ENCODE data around the gene OSER1.
A peak's percentile ranks its signal among the peaks of the same experiment; 100 is the strongest.
"Not testable (repeated sequence)": the region's sequence is repeated elsewhere in the genome, so short reads cannot be mapped to it uniquely, and the experiment has no call there.

The OSER1 gene

DNA sequence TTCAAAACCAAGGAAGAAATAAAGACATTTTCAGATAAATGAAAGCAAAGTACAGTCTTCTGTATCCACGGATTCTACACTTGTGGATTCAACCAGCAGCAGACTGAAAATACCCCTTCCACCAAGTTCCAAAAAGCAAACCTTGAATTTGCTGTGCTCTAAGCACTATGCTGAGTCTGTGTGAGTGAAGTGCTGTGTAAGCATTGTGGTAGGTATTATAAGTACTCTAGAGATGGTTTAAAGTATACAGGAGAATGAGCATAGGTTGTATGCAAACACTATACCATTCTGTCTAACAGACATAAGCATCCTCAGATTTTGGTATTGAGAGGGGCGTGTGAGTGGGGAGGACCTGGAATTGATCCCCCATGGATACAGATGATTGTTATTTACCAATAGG, 9.6 kb downstream of the OSER1 start:
- DNase-seq (ENCODE audit: low read depth): no peak

DNA sequence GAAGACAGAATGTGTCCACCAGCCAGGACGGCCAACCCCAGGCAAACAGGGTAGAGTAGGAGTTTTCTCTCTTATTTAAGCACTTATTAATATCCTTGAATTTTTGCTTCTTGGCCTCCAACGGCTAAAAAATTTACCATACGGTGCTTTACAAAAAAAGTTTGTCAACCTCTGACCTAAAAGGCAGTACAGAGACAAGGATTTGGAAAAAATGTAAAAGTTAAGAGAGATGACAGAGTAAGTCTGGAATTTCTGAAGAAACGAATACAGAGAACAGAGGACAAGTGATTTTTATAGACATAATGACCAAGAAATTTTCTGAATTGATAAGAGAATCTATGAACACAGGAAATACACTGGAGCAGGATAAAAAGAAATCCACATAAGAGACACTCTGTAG, 10.2 kb downstream of the OSER1 start:
- DNase-seq (ENCODE audit: low read depth): peak; percentile 46

DNA sequence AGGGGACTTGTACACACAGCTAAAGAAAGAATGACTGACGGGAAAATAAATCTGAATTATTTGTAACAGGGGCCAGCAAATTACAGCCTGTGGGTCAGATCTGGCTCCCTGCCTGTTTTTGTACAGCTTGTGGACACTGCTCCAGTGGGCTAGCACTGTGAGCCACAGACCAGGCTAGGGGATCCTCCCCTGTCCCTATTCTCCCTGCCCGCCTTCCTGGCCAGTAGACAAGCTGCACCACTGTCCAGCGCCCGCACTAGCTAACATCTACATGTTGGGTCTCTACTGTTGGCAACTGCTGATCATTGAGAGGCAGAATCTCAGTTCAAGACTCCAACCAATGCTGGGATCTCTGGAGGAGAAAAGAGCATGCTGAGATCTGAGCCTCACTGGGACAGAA, 10.7 kb downstream of the OSER1 start:
- DNase-seq (ENCODE audit: low read depth): no peak

GRCh38 chr20:44198872-44199271, 11.7 kb downstream of the OSER1 start:
- DNase-seq (ENCODE audit: low read depth): no peak

DNA sequence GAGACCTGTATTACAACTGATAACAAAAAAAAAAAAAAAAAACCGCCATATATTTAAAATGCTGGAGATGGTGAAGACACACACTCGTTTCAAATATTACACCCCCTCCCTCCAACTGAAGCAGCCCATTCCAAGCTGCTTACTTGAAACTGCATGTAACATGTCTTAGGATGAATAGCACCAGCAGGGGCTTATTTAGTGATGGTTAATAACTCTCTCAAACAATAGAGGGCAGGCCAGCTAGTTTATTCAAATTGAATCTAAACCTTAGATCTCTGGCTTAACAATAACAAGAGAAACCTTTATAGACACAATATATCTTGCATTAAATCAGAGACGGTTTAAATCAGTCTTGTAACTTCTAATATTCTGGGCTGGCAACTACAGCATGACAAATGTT, 14.3 kb downstream of the OSER1 start:
- DNase-seq (ENCODE audit: low read depth): no peak

- DNase-seq (ENCODE audit: low read depth): no peak
Measured at GRCh38 chr20:44195605-44196004, 15.0 kb downstream of the OSER1 start.

- no peak for DNase-seq (ENCODE audit: low read depth)
Measured at GRCh38 chr20:44193801-44194200, 16.8 kb downstream of the OSER1 start.

GRCh38 chr20:44191640-44192039, 18.9 kb downstream of the OSER1 start:
- DNase-seq (ENCODE audit: low read depth): not testable (repeated sequence)

DNA sequence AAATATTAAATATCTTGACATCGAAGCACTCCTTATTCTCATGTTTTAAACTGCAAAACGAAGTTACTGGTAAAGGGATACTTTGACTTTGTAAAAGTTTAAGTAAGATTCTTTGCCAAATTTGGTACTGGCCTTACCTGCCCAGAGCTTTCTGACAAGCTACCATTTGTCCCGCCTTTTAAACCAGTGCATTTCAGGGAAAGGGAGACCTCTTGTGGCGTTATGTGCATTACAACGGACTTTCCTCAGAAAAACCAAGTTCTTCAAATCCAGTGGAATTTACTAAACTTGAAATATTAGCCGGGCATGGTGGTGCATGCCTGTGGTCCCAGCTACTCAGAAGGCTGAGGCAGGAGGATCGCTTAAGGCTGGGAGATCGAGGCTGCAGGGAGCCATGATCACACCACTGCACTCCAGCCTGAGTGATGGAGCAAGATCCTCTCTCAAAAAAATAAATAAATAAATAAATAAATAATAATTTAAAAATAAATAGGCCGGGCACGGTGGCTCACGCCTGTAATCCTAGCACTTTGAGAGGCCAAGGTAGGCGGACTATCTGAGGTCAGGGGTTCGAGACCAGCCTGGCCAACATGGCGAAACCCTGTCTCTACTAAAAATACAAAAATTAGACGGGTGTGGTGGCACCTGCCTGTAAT, 20.2 kb downstream of the OSER1 start:
- DNase-seq (ENCODE audit: low read depth): peak; percentile 82

GRCh38 chr20:44188752-44189151, 21.8 kb downstream of the OSER1 start:
- no peak for DNase-seq (ENCODE audit: low read depth)

DNA sequence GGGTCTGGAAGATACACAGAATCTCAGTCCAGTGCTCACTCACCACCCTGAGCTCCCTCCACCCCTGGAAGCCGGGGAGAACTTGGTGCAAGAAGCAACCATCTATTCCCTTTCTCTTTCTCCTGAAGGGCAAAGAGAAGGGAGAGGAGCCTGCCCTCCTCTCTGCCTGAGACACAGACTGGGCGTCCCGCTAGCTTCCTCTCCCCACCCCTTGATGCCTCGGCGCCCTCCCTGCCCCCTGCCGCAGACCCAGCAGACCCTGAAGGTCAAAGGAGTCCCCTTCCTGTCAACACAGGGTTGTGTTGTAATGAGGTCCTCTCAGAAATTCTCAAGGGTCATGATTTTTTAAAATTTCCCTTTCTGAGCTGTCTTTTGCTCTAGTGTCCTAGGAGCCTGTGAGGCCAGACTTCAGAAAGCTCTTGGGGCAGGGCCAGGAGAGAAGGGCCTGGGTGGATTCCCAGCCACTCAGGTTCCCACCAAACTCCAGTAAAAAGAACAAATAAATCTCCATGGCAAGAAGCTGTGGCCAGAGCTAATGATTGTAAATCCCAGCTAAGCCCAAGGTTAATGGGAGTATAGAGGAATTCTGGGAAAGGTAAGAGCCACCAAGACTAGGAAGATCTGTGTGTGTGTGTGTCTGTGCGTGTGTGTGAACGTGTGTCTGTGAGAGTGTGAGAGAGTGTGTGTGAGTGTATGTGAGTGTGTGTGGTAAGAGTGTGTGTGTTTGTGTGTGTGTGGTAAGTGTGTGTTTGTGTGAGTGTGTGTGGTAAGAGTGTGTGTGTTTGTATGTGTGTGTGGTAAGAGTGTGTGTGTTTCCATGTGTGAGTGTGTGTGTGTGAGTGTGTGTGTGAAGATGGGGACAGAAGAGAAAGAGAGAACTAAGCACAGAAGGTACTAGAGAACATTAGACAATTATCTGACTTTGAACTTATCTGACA, 22.5 kb downstream of the OSER1 start:
- DNase-seq (ENCODE audit: low read depth): peak; percentile 89

GRCh38 chr20:44187054-44187771, 23.4 kb downstream of the OSER1 start, which contains the start of gene JPH2:
TSS of gene JPH2 (minus strand) at chr20:44187188. CDS start at chr20:44186705, 483 bp downstream.
- peak; percentile 98 for DNase-seq (ENCODE audit: low read depth)

DNA sequence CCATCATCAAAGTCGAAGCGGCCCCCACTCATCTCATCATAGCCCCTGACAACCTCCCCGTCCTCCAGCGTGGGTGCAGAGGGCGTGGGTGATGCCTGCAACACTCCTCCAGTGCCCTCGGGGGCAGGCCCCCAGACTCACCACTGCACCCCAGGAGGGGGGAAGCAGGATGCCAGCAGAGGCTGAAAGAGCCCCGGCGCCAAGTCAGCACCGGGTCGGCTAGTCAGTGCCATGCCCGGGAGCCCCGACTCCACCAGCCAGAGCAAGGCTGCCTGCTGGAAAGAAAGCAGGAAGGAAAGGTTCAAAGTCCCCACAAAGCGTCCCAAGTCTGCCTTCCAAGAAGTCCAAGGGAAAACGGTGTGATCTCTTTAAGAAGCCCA, 23.9 kb downstream of the OSER1 start:
- DNase-seq (ENCODE audit: low read depth): no peak

DNA sequence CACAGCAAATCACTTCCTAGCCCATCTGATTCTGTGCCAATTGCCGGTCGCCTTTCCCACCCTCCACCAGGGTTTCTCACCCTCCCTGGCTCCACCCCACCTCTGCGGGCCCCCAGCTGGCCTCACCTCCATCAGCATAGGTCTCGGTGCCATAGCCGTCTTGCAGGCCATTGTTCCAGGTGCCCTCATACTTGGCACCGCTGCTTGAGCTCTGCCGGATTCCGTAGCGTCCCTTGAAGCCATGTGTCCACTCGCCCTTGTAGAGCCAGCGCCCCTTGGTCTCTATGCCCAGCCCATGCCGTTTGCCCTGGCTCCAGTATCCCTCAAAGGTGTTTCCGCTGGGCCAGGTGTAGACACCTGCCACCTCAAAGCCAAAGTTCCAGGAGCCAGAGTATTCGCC, 24.4 kb downstream of the OSER1 start:
- no peak for DNase-seq (ENCODE audit: low read depth)

- no peak for DNase-seq (ENCODE audit: low read depth)
Measured at GRCh38 chr20:44185574-44185973, 25.0 kb downstream of the OSER1 start.

DNA sequence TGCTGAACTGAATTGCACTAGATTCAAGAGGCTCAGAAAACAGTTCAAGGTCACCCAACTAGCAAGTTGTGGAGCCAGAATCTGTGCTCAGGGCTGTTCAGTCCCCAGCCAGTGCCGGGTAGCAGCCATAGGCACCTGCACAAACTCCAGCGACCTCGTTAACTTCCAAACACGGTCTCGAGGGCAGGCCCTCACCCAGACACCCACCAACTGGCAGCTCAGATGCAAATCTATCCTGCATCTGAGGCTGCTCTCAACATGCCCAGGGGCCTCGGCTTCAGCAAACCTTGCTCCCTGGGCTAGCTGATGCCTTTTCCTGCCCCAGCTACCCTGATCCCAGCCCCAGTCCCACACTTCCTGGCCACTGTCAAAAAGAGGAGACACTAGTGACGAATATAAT, 27.3 kb downstream of the OSER1 start:
- DNase-seq (ENCODE audit: low read depth): no peak

DNA sequence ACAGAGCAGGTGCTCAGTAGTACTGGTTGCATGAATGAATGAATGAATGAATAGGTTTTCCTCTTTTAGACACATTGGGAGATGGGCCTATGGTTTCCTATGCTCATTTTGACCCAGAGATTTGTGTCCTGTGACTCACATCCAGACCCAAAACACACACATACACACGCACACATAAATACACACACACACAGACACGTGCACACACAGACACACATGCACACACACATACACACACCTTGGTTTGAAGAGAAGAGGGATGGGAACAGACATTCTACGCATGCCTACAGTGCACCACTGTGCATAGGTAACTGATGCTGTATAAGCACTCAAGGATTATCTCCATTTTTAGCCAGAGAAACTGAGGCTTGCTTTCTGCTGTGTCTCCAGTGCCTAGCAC, 27.7 kb downstream of the OSER1 start:
- DNase-seq (ENCODE audit: low read depth): no peak

GRCh38 chr20:44182135-44182765, 28.3 kb downstream of the OSER1 start:
- no peak for DNase-seq (ENCODE audit: low read depth)

- no peak for DNase-seq (ENCODE audit: low read depth)
Measured at GRCh38 chr20:44181611-44182010, 29.0 kb downstream of the OSER1 start.

- peak; percentile 86 for DNase-seq (ENCODE audit: low read depth)
Measured at GRCh38 chr20:44180814-44181213, 29.8 kb downstream of the OSER1 start.

- peak; percentile 58 for DNase-seq (ENCODE audit: low read depth)
Measured at GRCh38 chr20:44176833-44177534, 33.6 kb downstream of the OSER1 start.

Data from EH (cell line).